ENCODE measurements around the gene DOCK3. TPM values are rescaled to one million over a fixed set of nuclear protein-coding genes. Genes with fewer than 3 reads are reported as not detected.

Gene DOCK3
- total RNA-seq, 1 experiment from 2014 or later: 0.47 TPM

GRCh38 chr3:51268132-51268531, 593.4 kb downstream of the DOCK3 start:
- Histone ChIP-seq H3K9me3 (ENCODE audit: low read depth, low read length, poor library complexity, severe bottlenecking) (no peaks in the 10 kb centered on the region), H3K27ac (ENCODE audit: low read depth, low read length, poor library complexity, severe bottlenecking) (no peak overlapping the region), H3K27me3 (replicated peaks; ENCODE audit: insufficient read depth, low read depth, low read length, poor library complexity) (no peaks in the 10 kb centered on the region), H3K36me3 (ENCODE audit: insufficient read depth, low read length, poor library complexity, severe bottlenecking) (no peaks in the 10 kb centered on the region), H3K4me1 (ENCODE audit: insufficient read depth, low read length, poor library complexity, severe bottlenecking) (no peaks in the 10 kb centered on the region), H3K4me3 (ENCODE audit: low read depth, low read length, poor library complexity, severe bottlenecking) (no peak overlapping the region)
- intact Hi-C loops (cut with micrococcal nuclease; ENCODE audit: unreplicated experiment): no loop called here
- no peak for TF ChIP-seq CTCF (conservative IDR thresholded peaks at IDR 0.05; ENCODE audit: low read depth, low read length)
- no peak for TF ChIP-seq EZH2 (IDR thresholded peaks at IDR 0.05; ENCODE audit: borderline replicate concordance, low read depth, low read length, poor library complexity, severe bottlenecking)
- ChIA-PET CTCF (interaction anchor here (0.5 kb wide), 1 partner anchor 240 kb away, joined by 12 read pairs; no protein-coding TSS in a partner anchor), POLR2A (ENCODE audit: low non-redundant PET) (no interaction called here)
- DNase-seq (ENCODE audit: low spot score): no peak
- BruUV-seq (replicated peaks): no TSS peak

GRCh38 chr3:51269466-51269865, 594.7 kb downstream of the DOCK3 start:
- Histone ChIP-seq H3K27ac (ENCODE audit: low read depth, low read length, poor library complexity, severe bottlenecking) (no peak overlapping the region), H3K9me3 (ENCODE audit: low read depth, low read length, poor library complexity, severe bottlenecking) (no peaks in the 10 kb centered on the region), H3K4me3 (ENCODE audit: low read depth, low read length, poor library complexity, severe bottlenecking) (no peak overlapping the region), H3K27me3 (replicated peaks; ENCODE audit: insufficient read depth, low read depth, low read length, poor library complexity) (no peaks in the 10 kb centered on the region), H3K4me1 (ENCODE audit: insufficient read depth, low read length, poor library complexity, severe bottlenecking) (no peaks in the 10 kb centered on the region), H3K36me3 (ENCODE audit: insufficient read depth, low read length, poor library complexity, severe bottlenecking) (no peaks in the 10 kb centered on the region)
- no peak for TF ChIP-seq EZH2 (IDR thresholded peaks at IDR 0.05; ENCODE audit: borderline replicate concordance, low read depth, low read length, poor library complexity, severe bottlenecking)
- TF ChIP-seq CTCF (conservative IDR thresholded peaks at IDR 0.05; ENCODE audit: low read depth, low read length): no peak
- intact Hi-C loops (cut with micrococcal nuclease; ENCODE audit: unreplicated experiment): no loop called here
- POLR2A ChIA-PET (ENCODE audit: low non-redundant PET): no interaction called here
- no peak for DNase-seq (ENCODE audit: low spot score)
- CTCF ChIA-PET: no interaction called here
- no TSS peak for BruUV-seq (replicated peaks)

GRCh38 chr3:51270559-51270958, 595.8 kb downstream of the DOCK3 start:
- Histone ChIP-seq H3K36me3 (ENCODE audit: insufficient read depth, low read length, poor library complexity, severe bottlenecking) (no peaks in the 10 kb centered on the region), H3K4me1 (ENCODE audit: insufficient read depth, low read length, poor library complexity, severe bottlenecking) (no peaks in the 10 kb centered on the region), H3K27ac (ENCODE audit: low read depth, low read length, poor library complexity, severe bottlenecking) (no peak overlapping the region), H3K27me3 (replicated peaks; ENCODE audit: insufficient read depth, low read depth, low read length, poor library complexity) (no peaks in the 10 kb centered on the region), H3K9me3 (ENCODE audit: low read depth, low read length, poor library complexity, severe bottlenecking) (no peaks in the 10 kb centered on the region), H3K4me3 (ENCODE audit: low read depth, low read length, poor library complexity, severe bottlenecking) (no peak overlapping the region)
- intact Hi-C loops (cut with micrococcal nuclease; ENCODE audit: unreplicated experiment): no loop called here
- POLR2A ChIA-PET (ENCODE audit: low non-redundant PET): no interaction called here
- TF ChIP-seq EZH2 (IDR thresholded peaks at IDR 0.05; ENCODE audit: borderline replicate concordance, low read depth, low read length, poor library complexity, severe bottlenecking) (no peak), CTCF (conservative IDR thresholded peaks at IDR 0.05; ENCODE audit: low read depth, low read length) (no peak)
- no peak for DNase-seq (ENCODE audit: low spot score)
- BruUV-seq (replicated peaks): no TSS peak
- CTCF ChIA-PET: no interaction called here
